ENCODE results near the gene ATP6V0D1.

The ATP6V0D1 gene

GRCh38 chr16:67425580-67425979 lies 55.4 kb downstream of the ATP6V0D1 start:
- Mint-ChIP-seq H3K9me3 (no peaks in the 10 kb centered on the region), H3K27ac (peak overlapping the region; percentile 69 to 84 (median 80)), H3K4me1 (peaks cover 44% of the 10 kb centered on the region), H3K36me3 (ENCODE audit: low read depth) (no peaks in the 10 kb centered on the region), H3K27me3 (ENCODE audit: low read depth) (peaks cover 46% of the 10 kb centered on the region), H3K4me3 (peak overlapping the region in 1 of 3 experiments; percentile 36)
- no peak for TF ChIP-seq CTCF (IDR thresholded peaks at IDR 0.05; ENCODE audit: unreplicated experiment in 3 of 3)

- peak overlapping the region in 1 of 3 experiments; percentile 36 for H3K4me3 Mint-ChIP-seq
- H3K4me1 Mint-ChIP-seq: peaks cover 44% of the 10 kb centered on the region
- H3K9me3 Mint-ChIP-seq: no peaks in the 10 kb centered on the region
- no peaks in the 10 kb centered on the region for H3K36me3 Mint-ChIP-seq (ENCODE audit: low read depth)
- peaks cover 43% of the 10 kb centered on the region for H3K27me3 Mint-ChIP-seq (ENCODE audit: low read depth)
- no peak for TF ChIP-seq CTCF (IDR thresholded peaks at IDR 0.05; ENCODE audit: unreplicated experiment in 3 of 3)
- H3K27ac Mint-ChIP-seq: peak overlapping the region; percentile 69 to 84 (median 80)
Measured at GRCh38 chr16:67425061-67425460, 55.9 kb downstream of the ATP6V0D1 start.

GRCh38 chr16:67424261-67424615 lies 56.7 kb downstream of the ATP6V0D1 start:
- Mint-ChIP-seq H3K27me3 (ENCODE audit: low read depth) (peaks cover 39% of the 10 kb centered on the region), H3K9me3 (no peaks in the 10 kb centered on the region), H3K4me3 (no peak overlapping the region), H3K27ac (peak overlapping the region in 1 of 3 experiments; percentile 47), H3K36me3 (ENCODE audit: low read depth) (no peaks in the 10 kb centered on the region), H3K4me1 (peaks cover 43% of the 10 kb centered on the region)
- TF ChIP-seq CTCF (IDR thresholded peaks at IDR 0.05; ENCODE audit: unreplicated experiment in 3 of 3): no peak

GRCh38 chr16:67423611-67424260 lies 57.2 kb downstream of the ATP6V0D1 start:
- Mint-ChIP-seq H3K9me3 (no peaks in the 10 kb centered on the region), H3K4me3 (peak overlapping the region in 1 of 3 experiments; percentile 36), H3K27me3 (ENCODE audit: low read depth) (peaks cover 35% of the 10 kb centered on the region), H3K27ac (peak overlapping the region in 2 of 3 experiments; percentile 4 to 47), H3K36me3 (ENCODE audit: low read depth) (no peaks in the 10 kb centered on the region), H3K4me1 (peaks cover 40% of the 10 kb centered on the region)
- no peak for TF ChIP-seq CTCF (IDR thresholded peaks at IDR 0.05; ENCODE audit: unreplicated experiment in 3 of 3)

- Mint-ChIP-seq H3K27me3 (ENCODE audit: low read depth) (peaks cover 28% of the 10 kb centered on the region), H3K9me3 (no peaks in the 10 kb centered on the region), H3K4me3 (no peak overlapping the region), H3K27ac (peak overlapping the region; percentile 8 to 55 (median 44)), H3K4me1 (peaks cover 40% of the 10 kb centered on the region), H3K36me3 (ENCODE audit: low read depth) (no peaks in the 10 kb centered on the region)
- no peak for TF ChIP-seq CTCF (IDR thresholded peaks at IDR 0.05; ENCODE audit: unreplicated experiment in 3 of 3)
Measured at GRCh38 chr16:67423015-67423414, 57.9 kb downstream of the ATP6V0D1 start.

- no peak for TF ChIP-seq CTCF (IDR thresholded peaks at IDR 0.05; ENCODE audit: unreplicated experiment in 3 of 3)
- H3K4me3 Mint-ChIP-seq: no peak overlapping the region
- no peak overlapping the region for H3K27ac Mint-ChIP-seq
- no peaks in the 10 kb centered on the region for H3K36me3 Mint-ChIP-seq (ENCODE audit: low read depth)
- peaks cover 15% of the 10 kb centered on the region for H3K27me3 Mint-ChIP-seq (ENCODE audit: low read depth)
- no peaks in the 10 kb centered on the region for H3K9me3 Mint-ChIP-seq
- peaks cover 37% of the 10 kb centered on the region for H3K4me1 Mint-ChIP-seq
Measured at GRCh38 chr16:67421030-67421429, 59.9 kb downstream of the ATP6V0D1 start.
